ENCODE measurements around the gene ING2. TPM values are rescaled to one million over a fixed set of nuclear protein-coding genes. Genes with fewer than 3 reads are reported as not detected.

The ING2 gene
- total RNA-seq, 1 donor from 2014 or later, result 16.5 TPM

DNA sequence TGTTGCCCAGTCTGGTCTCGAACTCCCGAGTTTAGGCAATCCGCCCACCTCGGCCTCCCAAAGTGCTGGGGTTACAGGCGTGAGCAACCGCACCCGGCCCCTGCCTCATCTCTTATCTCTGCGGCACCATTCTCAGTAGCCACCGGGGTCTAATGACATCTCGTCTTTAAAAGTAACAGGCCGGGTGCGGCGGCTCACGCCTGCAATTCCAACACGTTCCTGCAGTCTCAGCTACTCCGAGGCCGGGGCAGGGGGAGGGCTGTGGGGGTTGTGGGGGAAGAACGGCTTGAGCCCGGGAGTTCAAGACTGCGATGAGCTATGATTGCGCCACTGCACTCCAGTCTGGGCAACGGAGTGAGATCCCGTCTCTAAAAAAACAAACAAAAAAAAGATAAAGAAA lies 28.8 kb downstream of the ING2 start:
- no peak for DNase-seq (ENCODE audit: extremely low spot score, unreplicated experiment)
- Mint-ChIP-seq H3K27me3 (peaks cover 4% of the 10 kb centered on the region), H3K9me3 (no peaks in the 10 kb centered on the region), H3K4me1 (ENCODE audit: unreplicated experiment) (no peaks in the 10 kb centered on the region), H3K4me3 (no peak overlapping the region), H3K27ac (no peak overlapping the region), H3K36me3 (no peaks in the 10 kb centered on the region)
- TF ChIP-seq, protein P1, sequence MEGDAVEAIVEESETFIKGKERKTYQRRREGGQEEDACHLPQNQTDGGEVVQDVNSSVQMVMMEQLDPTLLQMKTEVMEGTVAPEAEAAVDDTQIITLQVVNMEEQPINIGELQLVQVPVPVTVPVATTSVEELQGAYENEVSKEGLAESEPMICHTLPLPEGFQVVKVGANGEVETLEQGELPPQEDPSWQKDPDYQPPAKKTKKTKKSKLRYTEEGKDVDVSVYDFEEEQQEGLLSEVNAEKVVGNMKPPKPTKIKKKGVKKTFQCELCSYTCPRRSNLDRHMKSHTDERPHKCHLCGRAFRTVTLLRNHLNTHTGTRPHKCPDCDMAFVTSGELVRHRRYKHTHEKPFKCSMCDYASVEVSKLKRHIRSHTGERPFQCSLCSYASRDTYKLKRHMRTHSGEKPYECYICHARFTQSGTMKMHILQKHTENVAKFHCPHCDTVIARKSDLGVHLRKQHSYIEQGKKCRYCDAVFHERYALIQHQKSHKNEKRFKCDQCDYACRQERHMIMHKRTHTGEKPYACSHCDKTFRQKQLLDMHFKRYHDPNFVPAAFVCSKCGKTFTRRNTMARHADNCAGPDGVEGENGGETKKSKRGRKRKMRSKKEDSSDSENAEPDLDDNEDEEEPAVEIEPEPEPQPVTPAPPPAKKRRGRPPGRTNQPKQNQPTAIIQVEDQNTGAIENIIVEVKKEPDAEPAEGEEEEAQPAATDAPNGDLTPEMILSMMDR (conservative IDR thresholded peaks at IDR 0.05), result no peak

DNA sequence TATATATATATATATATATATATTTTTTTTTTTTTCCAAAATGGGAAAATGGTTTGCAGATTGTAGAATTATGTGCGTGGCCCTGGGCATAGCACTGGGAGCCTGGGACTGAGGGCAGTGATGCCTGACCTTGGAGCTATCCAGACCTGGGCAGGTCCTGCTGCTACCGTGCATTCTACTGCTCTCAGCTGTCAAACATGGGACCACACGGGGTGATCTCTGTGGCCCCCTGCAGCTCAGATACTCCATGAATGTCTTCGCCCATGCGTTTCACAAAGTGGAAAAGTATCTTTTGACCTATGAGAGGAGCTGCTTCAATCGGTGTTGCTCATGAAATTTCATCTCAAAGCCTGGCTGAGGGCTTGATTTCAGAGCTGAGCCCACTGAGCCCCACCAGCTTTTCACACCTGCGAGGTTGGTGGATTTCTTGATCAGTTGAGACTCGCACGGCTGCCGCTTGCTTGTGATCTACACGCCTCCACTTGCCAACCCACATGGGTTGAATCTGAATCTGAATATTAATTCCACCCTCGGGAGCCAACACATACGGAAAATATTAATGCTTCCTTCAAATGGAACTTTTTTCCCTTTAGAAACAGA lies 35.7 kb downstream of the ING2 start:
- TF ChIP-seq, protein P1 (conservative IDR thresholded peaks at IDR 0.05), result no peak
- Mint-ChIP-seq H3K36me3 (no peaks in the 10 kb centered on the region), H3K27ac (no peak overlapping the region), H3K27me3 (no peaks in the 10 kb centered on the region), H3K9me3 (peaks cover 6% of the 10 kb centered on the region), H3K4me1 (ENCODE audit: unreplicated experiment) (peaks cover 13% of the 10 kb centered on the region), H3K4me3 (no peak overlapping the region)
- DNase-seq (ENCODE audit: extremely low spot score, unreplicated experiment), result no peak

DNA sequence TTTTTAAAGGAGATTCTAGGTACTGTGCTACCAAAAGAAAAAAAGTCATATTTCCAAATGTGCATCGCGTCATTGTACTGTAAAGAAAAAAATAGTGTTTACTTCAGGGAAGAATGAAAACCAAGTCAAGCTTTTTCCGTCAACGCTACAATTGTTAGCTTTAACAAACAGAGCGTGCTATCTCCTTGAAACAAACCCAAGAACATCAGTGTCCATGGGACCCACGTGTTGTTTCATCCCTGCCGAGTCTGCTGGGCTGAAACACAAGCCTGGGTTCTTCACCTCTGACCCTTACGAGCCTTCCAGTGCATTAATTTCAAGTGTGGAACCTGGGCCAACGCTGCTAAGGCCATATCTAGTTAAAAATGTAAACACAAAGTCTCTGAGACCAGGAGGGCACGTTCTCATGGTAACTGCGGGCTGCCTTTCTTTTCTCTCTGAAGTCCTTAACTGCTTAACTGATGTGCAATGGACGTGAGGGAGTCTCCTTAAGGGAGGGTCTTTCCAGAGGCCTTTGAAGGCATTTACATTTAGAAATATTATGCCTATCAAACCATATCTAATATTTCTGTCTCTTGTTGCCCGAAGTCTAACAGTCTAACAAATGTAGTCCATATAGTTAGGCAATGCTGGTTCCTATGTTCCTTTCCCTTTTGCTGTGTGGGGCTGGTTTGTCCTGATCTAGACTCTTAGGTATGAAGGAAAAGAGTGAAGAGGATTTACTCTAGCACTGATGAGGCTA lies 36.3 kb downstream of the ING2 start:
- Mint-ChIP-seq H3K27ac (no peak overlapping the region), H3K27me3 (no peaks in the 10 kb centered on the region), H3K4me1 (ENCODE audit: unreplicated experiment) (peaks cover 13% of the 10 kb centered on the region), H3K36me3 (no peaks in the 10 kb centered on the region), H3K9me3 (peaks cover 6% of the 10 kb centered on the region), H3K4me3 (no peak overlapping the region)
- no peak for DNase-seq (ENCODE audit: extremely low spot score, unreplicated experiment)
- TF ChIP-seq, protein P1 (conservative IDR thresholded peaks at IDR 0.05), result no peak

DNA sequence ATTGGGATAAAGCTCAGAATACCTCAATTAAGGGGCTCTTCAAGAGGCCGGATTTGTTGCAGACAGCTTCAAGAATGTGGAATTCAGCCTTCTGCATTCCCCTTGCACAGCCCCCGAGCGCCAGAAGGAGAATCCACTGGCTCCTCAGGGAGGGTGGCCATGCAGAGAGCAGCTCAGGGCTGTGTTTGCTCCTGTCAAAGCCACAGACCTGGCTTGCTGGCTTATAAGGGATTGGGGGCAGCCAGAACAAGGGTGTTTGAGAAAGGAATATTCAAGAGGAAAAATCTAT lies 36.8 kb downstream of the ING2 start:
- Mint-ChIP-seq H3K27me3 (no peaks in the 10 kb centered on the region), H3K4me3 (no peak overlapping the region), H3K36me3 (no peaks in the 10 kb centered on the region), H3K9me3 (peaks cover 6% of the 10 kb centered on the region), H3K4me1 (ENCODE audit: unreplicated experiment) (peaks cover 13% of the 10 kb centered on the region), H3K27ac (no peak overlapping the region)
- no peak for DNase-seq (ENCODE audit: extremely low spot score, unreplicated experiment)
- TF ChIP-seq, protein P1 (conservative IDR thresholded peaks at IDR 0.05), result no peak

DNA sequence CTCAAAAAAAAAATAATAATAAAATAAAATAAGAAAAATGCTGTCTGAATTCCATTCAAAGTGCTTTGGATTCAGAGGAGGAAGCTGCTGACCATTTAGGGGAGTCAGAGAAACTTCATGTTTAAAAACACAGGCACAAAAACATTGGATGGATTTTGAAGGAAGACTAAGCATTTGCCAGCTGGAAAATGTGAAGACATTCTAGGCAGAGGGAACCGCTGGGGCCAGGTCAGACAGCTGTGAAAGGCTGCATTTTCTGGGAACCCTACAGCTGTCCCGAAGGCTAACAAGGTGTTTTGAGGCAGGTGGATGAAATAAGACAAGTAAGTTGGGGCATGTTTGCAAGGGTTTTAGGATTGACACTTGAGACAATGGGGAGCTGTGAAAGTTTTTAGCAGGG lies 38.6 kb downstream of the ING2 start:
- no peak for DNase-seq (ENCODE audit: extremely low spot score, unreplicated experiment)
- no peaks in the 10 kb centered on the region for H3K27me3 Mint-ChIP-seq
- no peaks in the 10 kb centered on the region for H3K36me3 Mint-ChIP-seq
- no peak overlapping the region for H3K27ac Mint-ChIP-seq
- no peak overlapping the region for H3K4me3 Mint-ChIP-seq
- peaks cover 6% of the 10 kb centered on the region for H3K9me3 Mint-ChIP-seq
- TF ChIP-seq, protein P1 (conservative IDR thresholded peaks at IDR 0.05), result no peak
- H3K4me1 Mint-ChIP-seq (ENCODE audit: unreplicated experiment), result peaks cover 13% of the 10 kb centered on the region

All from type B pancreatic cell (in vitro differentiated cells).